GM21825 (cell line): ENCODE measurements around the gene DHRS12.
"Not testable (repeated sequence)": the region's sequence is repeated elsewhere in the genome, so short reads cannot be mapped to it uniquely, and the experiment has no call there.

Experiments used
- ATAC-seq: cut with Tn5 transposase; IDR thresholded peaks from one replicate; pipeline ENCODE4 v1.9.1; 2021; ENCODE audit warnings: mild to moderate bottlenecking, moderate library complexity; ENCODE audit not compliant: unreplicated experiment

The DHRS12 gene

GRCh38 chr13:51828730-51829567 lies 25.0 kb upstream of the DHRS12 start:
- no peak for ATAC-seq

GRCh38 chr13:51827254-51827653 lies 23.3 kb upstream of the DHRS12 start:
- ATAC-seq, result no peak

- ATAC-seq, result no peak
Measured at GRCh38 chr13:51826606-51827005, 22.6 kb upstream of the DHRS12 start.

GRCh38 chr13:51825681-51826254 lies 21.8 kb upstream of the DHRS12 start:
- ATAC-seq, result no peak

GRCh38 chr13:51825165-51825592 lies 21.2 kb upstream of the DHRS12 start:
- ATAC-seq, result no peak

GRCh38 chr13:51824712-51825111 lies 20.7 kb upstream of the DHRS12 start:
- ATAC-seq, result not testable (repeated sequence)

GRCh38 chr13:51823863-51824262 lies 19.9 kb upstream of the DHRS12 start:
- no peak for ATAC-seq

GRCh38 chr13:51823359-51823758 lies 19.4 kb upstream of the DHRS12 start:
- ATAC-seq, result no peak

GRCh38 chr13:51822106-51822815 lies 18.3 kb upstream of the DHRS12 start:
- no peak for ATAC-seq

GRCh38 chr13:51821606-51822005 lies 17.6 kb upstream of the DHRS12 start:
- ATAC-seq, result no peak

GRCh38 chr13:51820016-51820597 lies 16.1 kb upstream of the DHRS12 start:
- ATAC-seq, result no peak

- ATAC-seq, result no peak
Measured at GRCh38 chr13:51819544-51819943, 15.6 kb upstream of the DHRS12 start.

- ATAC-seq, result no peak
Measured at GRCh38 chr13:51818781-51819511, 15.0 kb upstream of the DHRS12 start.

GRCh38 chr13:51818276-51818675 lies 14.3 kb upstream of the DHRS12 start:
- no peak for ATAC-seq

- no peak for ATAC-seq
Measured at GRCh38 chr13:51817717-51818116, 13.8 kb upstream of the DHRS12 start.

- no peak for ATAC-seq
Measured at GRCh38 chr13:51816604-51817249, 12.8 kb upstream of the DHRS12 start.

- ATAC-seq, result no peak
Measured at GRCh38 chr13:51815848-51816247, 11.9 kb upstream of the DHRS12 start.

- peak; percentile 52 for ATAC-seq
Measured at GRCh38 chr13:51814825-51815650, 11.1 kb upstream of the DHRS12 start.

- ATAC-seq, result no peak
Measured at GRCh38 chr13:51814071-51814470, 10.1 kb upstream of the DHRS12 start.
